Panc1 (cell line): ENCODE results near the gene TACR1. TPM values are rescaled to one million over a fixed set of nuclear protein-coding genes. Genes with fewer than 3 reads are reported as not detected.

Source experiments
- ATAC-seq: fragments of 200-7000 bp; cut with Tn5 transposase; 2 replicates; pipeline ENCODE4 v1.9.1; 2020; ENCODE audit warnings: mild to moderate bottlenecking, moderate library complexity
- BruUV-seq: library from RNA; stranded (reverse); fragments of 400-500 nt; replicated peaks from 2 replicates; lab custom pipeline; 2021; lab: Mats Ljungman, UMichigan
- CTCF ChIA-PET: fragments of 300-600 bp; sonication (Branson Sonifier 250); formaldehyde crosslinking; loops from one replicate; lab custom pipeline; 2022; ENCODE audit warnings: antibody characterized with exemption; lab: Charles Lee
- POLR2A ChIA-PET: fragments of 300-600 bp; sonication (Branson Sonifier 250); formaldehyde crosslinking; loops from one replicate; lab custom pipeline; 2022; ENCODE audit warnings: antibody characterized with exemption; lab: Charles Lee
- DNase-seq: peaks from one replicate; pipeline ENCODE4 v3.0.0-alpha.2; 2010; ENCODE audit warnings: low read depth, low spot score
- H3K27ac ChIP-seq: 2 replicates; pipeline ENCODE4 v1.5.1; 2011; ENCODE audit warnings: mild to moderate bottlenecking, low read length, inconsistent platforms
- H3K27me3 ChIP-seq: fragments of 200-500 bp; sonication (Bioruptor generic); 2 replicates; pipeline ENCODE4 v1.6.0; 2014; ENCODE audit warnings: low read length, inconsistent platforms; ENCODE audit not compliant: control insufficient read depth, insufficient read depth
- H3K36me3 ChIP-seq: fragments of 200-500 bp; sonication (Bioruptor generic); 2 replicates; pipeline ENCODE4 v1.5.1; 2014; ENCODE audit warnings: inconsistent platforms, mild to moderate bottlenecking, low read length, moderate library complexity; ENCODE audit not compliant: control insufficient read depth, insufficient read depth
- H3K4me1 ChIP-seq: 2 replicates; pipeline ENCODE4 v1.5.1; 2011; ENCODE audit warnings: inconsistent platforms, mild to moderate bottlenecking, low read length, moderate library complexity; ENCODE audit not compliant: control insufficient read depth, insufficient read depth
- H3K4me3 ChIP-seq, 2 experiments: 2 replicates each; pipeline ENCODE4 v1.5.1; 2011 to 2012; ENCODE audit warnings: low read depth in 2 of 2, low read length in 2 of 2, mild to moderate bottlenecking in 2 of 2, inconsistent platforms in 1 of 2, moderate library complexity in 1 of 2
- H3K9me3 ChIP-seq: fragments of 200-500 bp; sonication (Bioruptor generic); 2 replicates; pipeline ENCODE4 v1.5.1; 2014; ENCODE audit warnings: low read depth, mild to moderate bottlenecking, inconsistent platforms, low read length, moderate library complexity; ENCODE audit not compliant: control insufficient read depth, insufficient read depth
- CTCF ChIP-seq: fragments of 450-650 bp; IDR thresholded peaks from 2 replicates; pipeline ENCODE4 v1.5.1; 2017; ENCODE audit warnings: mild to moderate bottlenecking
- POLR2AphosphoS5 ChIP-seq: IDR thresholded peaks from 2 replicates; pipeline ENCODE4 v1.6.1; 2012; ENCODE audit warnings: mild to moderate bottlenecking, low read depth, low read length, moderate library complexity
- REST ChIP-seq, 2 experiments: IDR thresholded peaks; 2 replicates each; pipeline ENCODE4 v1.6.1; 2011 to 2012; ENCODE audit warnings: low read depth in 2 of 2, control low read depth in 1 of 2, low read length in 1 of 2, mild to moderate bottlenecking in 1 of 2, moderate library complexity in 1 of 2; ENCODE audit not compliant: insufficient read depth in 1 of 2
- SIN3A ChIP-seq: IDR thresholded peaks from 2 replicates; pipeline ENCODE4 v1.6.1; 2012; ENCODE audit warnings: low read depth, mild to moderate bottlenecking, low read length, moderate library complexity, borderline replicate concordance; ENCODE audit not compliant: insufficient read depth
- TCF7L2 ChIP-seq: IDR thresholded peaks from 2 replicates; pipeline ENCODE4 v1.6.1; 2011; ENCODE audit warnings: mild to moderate bottlenecking, low read depth, low read length, inconsistent platforms
- in situ Hi-C: cut with HindIII; loops from 2 replicates; pipeline ENCODE4 v1.10.0; 2016; ENCODE audit warnings: low sequenced_read_pairs, low pct_unique_long_range_greater_than_20kb
- intact Hi-C: fragments of 100-400 bp; cut with micrococcal nuclease; formaldehyde crosslinking; loops from one replicate; pipeline ENCODE4 v1.10.0; 2022; ENCODE audit not compliant: unreplicated experiment
- total RNA-seq: library from RNA; stranded (reverse); gene quantifications from one replicate; pipeline ENCODE4 v1.2.1, GENCODE V29; 2021; ENCODE audit not compliant: unreplicated experiment

Gene TACR1
- total RNA-seq, 1 experiment from 2014 or later: not detected

- CTCF ChIA-PET: no interaction called here
- Histone ChIP-seq H3K27ac (no peak overlapping the region), H3K4me3 (no peak overlapping the region), H3K27me3 (no peaks in the 10 kb centered on the region), H3K36me3 (no peaks in the 10 kb centered on the region), H3K4me1 (no peaks in the 10 kb centered on the region), H3K9me3 (no peaks in the 10 kb centered on the region)
- no TSS peak for BruUV-seq
- no peak for DNase-seq
- in situ Hi-C loops (no loop called here), intact Hi-C loops (no loop called here)
- POLR2A ChIA-PET: no interaction called here
- ATAC-seq: no peak
- no peak for TF ChIP-seq TCF7L2
- TF ChIP-seq POLR2AphosphoS5: no peak
- TF ChIP-seq CTCF: no peak
- TF ChIP-seq REST (IDR thresholded peaks at IDR 0.05; ENCODE audit: insufficient read depth in 1 of 2, low read depth in 2 of 2, low read length in 1 of 2): no peak
- no peak for TF ChIP-seq SIN3A
Measured at GRCh38 chr2:75047992-75048625, 151.2 kb downstream of the TACR1 start.

GRCh38 chr2:75047189-75047991 lies 151.9 kb downstream of the TACR1 start:
- CTCF ChIA-PET: no interaction called here
- intact Hi-C loops: no loop called here

More at GRCh38 chr2:75047189-75047991, 151.9 kb downstream of the TACR1 start:
- POLR2A ChIA-PET: no interaction called here
- ATAC-seq: no peak
- no peak for DNase-seq
- no peak for TF ChIP-seq SIN3A
- TF ChIP-seq TCF7L2: no peak
- no peak for TF ChIP-seq POLR2AphosphoS5
- TF ChIP-seq CTCF: no peak
- TF ChIP-seq REST (IDR thresholded peaks at IDR 0.05; ENCODE audit: insufficient read depth in 1 of 2, low read depth in 2 of 2, low read length in 1 of 2): no peak
- Histone ChIP-seq H3K9me3 (no peaks in the 10 kb centered on the region), H3K27ac (no peak overlapping the region), H3K27me3 (no peaks in the 10 kb centered on the region), H3K4me1 (no peaks in the 10 kb centered on the region), H3K4me3 (no peak overlapping the region), H3K36me3 (no peaks in the 10 kb centered on the region)
- BruUV-seq: no TSS peak
- in situ Hi-C loops: no loop called here
